ENCODE results near the gene BAZ2B. TPM values are rescaled to one million over a fixed set of nuclear protein-coding genes. Genes with fewer than 3 reads are reported as not detected.

Gene BAZ2B
- total RNA-seq, 1 donor from 2014 or later = 76.2 TPM

Small RNAs within 50 kb of the gene (small RNA-seq; reads per million reads assigned to genes)
- not detected for gene RF00019

Other genes with a start within 250 kb of the BAZ2B start
- gene MARCHF7, start 96.0 kb upstream of the BAZ2B start, total RNA-seq = 77.2 TPM
- 9.9 TPM for gene CD302, start 181.7 kb upstream of the BAZ2B start, total RNA-seq